Measurements from ENCODE around the gene RALGPS1. TPM values are rescaled to one million over a fixed set of nuclear protein-coding genes. Genes with fewer than 3 reads are reported as not detected.

RALGPS1 gene
- total RNA-seq, 2 donors from 2014 or later = 15.3 to 79.4 TPM

- TF ChIP-seq, protein P1, sequence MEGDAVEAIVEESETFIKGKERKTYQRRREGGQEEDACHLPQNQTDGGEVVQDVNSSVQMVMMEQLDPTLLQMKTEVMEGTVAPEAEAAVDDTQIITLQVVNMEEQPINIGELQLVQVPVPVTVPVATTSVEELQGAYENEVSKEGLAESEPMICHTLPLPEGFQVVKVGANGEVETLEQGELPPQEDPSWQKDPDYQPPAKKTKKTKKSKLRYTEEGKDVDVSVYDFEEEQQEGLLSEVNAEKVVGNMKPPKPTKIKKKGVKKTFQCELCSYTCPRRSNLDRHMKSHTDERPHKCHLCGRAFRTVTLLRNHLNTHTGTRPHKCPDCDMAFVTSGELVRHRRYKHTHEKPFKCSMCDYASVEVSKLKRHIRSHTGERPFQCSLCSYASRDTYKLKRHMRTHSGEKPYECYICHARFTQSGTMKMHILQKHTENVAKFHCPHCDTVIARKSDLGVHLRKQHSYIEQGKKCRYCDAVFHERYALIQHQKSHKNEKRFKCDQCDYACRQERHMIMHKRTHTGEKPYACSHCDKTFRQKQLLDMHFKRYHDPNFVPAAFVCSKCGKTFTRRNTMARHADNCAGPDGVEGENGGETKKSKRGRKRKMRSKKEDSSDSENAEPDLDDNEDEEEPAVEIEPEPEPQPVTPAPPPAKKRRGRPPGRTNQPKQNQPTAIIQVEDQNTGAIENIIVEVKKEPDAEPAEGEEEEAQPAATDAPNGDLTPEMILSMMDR (IDR thresholded peaks at IDR 0.05) = no peak
- no peak for TF ChIP-seq POLR2A (IDR thresholded peaks at IDR 0.05)
- Histone ChIP-seq H3K36me3 (replicated peaks in 1 of 2; ENCODE audit: insufficient read depth in 1 of 2, low read depth in 2 of 2) (peaks cover 0 to 3% of the 10 kb centered on the region in 2 donors), H3K4me1 (no peaks in the 10 kb centered on the region), H3K27ac (no peak overlapping the region), H3K27me3 (no peaks in the 10 kb centered on the region), H3K9me3 (no peaks in the 10 kb centered on the region), H3K4me3 (no peak overlapping the region)
- intact Hi-C loops (cut with DNase I) = no loop called here
- ATAC-seq (no peak), DNase-seq (no peak)
- 70 to 77% methylated on average over 6 of the region's 6 CpGs for WGBS, 2 donors
These were observed 29.4 kb upstream of the RALGPS1 start for GRCh38 chr9:126885131-126885641.

DNA sequence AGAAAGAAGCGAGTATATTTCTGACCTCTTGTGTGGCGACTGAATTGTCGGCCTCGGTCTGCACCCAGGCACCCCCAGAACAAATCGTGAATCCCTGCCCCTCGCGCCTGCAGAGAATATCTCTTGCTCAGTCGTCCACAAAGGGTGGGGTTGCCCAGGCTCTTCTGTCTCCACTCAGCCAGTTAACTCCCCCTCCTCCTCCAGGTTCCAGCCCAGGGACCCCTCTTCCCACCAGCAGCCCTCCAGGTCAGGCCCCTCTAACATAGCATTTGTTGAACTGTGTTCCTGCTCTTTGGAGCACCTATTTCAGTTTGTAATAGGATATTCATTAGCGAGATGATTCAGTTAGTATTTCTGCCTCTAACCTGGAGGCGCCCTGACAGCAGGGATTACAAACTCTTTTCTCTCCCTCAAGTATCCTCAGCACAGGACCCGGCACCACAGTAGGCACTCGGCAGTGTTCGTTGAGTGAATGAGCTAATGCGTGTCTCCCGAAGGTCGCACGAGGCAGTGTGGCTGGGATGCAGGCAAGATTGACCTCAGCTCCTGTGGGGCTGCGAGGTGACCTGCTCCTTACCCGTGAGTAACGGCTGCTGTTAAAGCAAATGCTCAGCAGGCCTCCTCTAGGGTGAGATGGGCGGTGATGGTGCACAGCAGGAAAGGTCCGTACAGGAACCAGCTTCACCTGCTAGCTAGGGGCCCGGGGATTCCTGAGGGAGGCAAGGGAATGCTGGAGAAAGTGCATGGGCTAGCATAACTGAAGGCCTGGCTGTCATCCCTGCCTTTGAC lies 28.4 kb upstream of the RALGPS1 start:
- H3K4me1 ChIP-seq = no peaks in the 10 kb centered on the region
- H3K27ac ChIP-seq = no peak overlapping the region
- no peak overlapping the region for H3K4me3 ChIP-seq
- no peaks in the 10 kb centered on the region for H3K27me3 ChIP-seq
- TF ChIP-seq, protein P1 (IDR thresholded peaks at IDR 0.05) = no peak
- no peak for TF ChIP-seq POLR2A (IDR thresholded peaks at IDR 0.05)
- H3K36me3 ChIP-seq (replicated peaks in 1 of 2; ENCODE audit: insufficient read depth in 1 of 2, low read depth in 2 of 2) = no peaks in the 10 kb centered on the region
- H3K9me3 ChIP-seq = no peaks in the 10 kb centered on the region
- no peak for ATAC-seq
- intact Hi-C loops (cut with DNase I) = no loop called here
- DNase-seq = no peak
- WGBS, 2 donors = 85 to 92% methylated on average over 23 of the region's 23 CpGs

- DNase-seq = no peak
- TF ChIP-seq, protein P1 (IDR thresholded peaks at IDR 0.05) = no peak
- TF ChIP-seq POLR2A (IDR thresholded peaks at IDR 0.05) = no peak
These were observed 27.7 kb upstream of the RALGPS1 start for GRCh38 chr9:126886897-126887296.

DNA sequence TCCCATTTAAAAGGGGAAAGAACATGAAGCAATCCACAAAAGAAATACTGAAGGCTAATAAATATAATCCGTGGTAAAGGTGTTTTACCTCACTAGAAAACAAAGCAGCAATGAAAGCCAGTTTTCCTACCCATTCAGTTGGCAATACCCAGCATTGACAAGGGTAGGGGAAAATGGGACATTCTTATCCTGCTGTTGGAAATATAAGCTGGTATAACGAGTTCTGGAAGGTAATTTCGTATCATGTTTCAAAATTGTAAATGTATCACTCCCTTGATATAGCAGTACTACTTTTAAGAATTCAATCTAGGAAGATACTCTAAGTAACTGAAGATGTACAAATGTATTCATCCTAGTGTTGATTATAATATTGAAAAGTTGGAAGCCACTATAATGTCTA lies 22.9 kb upstream of the RALGPS1 start:
- intact Hi-C loops (cut with DNase I) = no loop called here
- no peaks in the 10 kb centered on the region for H3K9me3 ChIP-seq
- ATAC-seq = no peak
- 54 to 68% methylated on average over 3 of the region's 3 CpGs for WGBS, 2 donors
- TF ChIP-seq, protein P1 (IDR thresholded peaks at IDR 0.05) = no peak
- no peak for TF ChIP-seq POLR2A (IDR thresholded peaks at IDR 0.05)
- no peaks in the 10 kb centered on the region for H3K27me3 ChIP-seq
- H3K4me1 ChIP-seq = no peaks in the 10 kb centered on the region
- H3K4me3 ChIP-seq = no peak overlapping the region
- DNase-seq = no peak
- no peaks in the 10 kb centered on the region for H3K36me3 ChIP-seq (replicated peaks in 1 of 2; ENCODE audit: insufficient read depth in 1 of 2, low read depth in 2 of 2)
- no peak overlapping the region for H3K27ac ChIP-seq

More at GRCh38 chr9:126886897-126887296, 27.7 kb upstream of the RALGPS1 start:
- intact Hi-C loops (cut with DNase I) = no loop called here
- Histone ChIP-seq H3K4me3 (no peak overlapping the region), H3K9me3 (no peaks in the 10 kb centered on the region), H3K27me3 (no peaks in the 10 kb centered on the region), H3K4me1 (no peaks in the 10 kb centered on the region), H3K36me3 (replicated peaks in 1 of 2; ENCODE audit: insufficient read depth in 1 of 2, low read depth in 2 of 2) (no peaks in the 10 kb centered on the region), H3K27ac (no peak overlapping the region)
- WGBS, 2 donors = 89 to 94% methylated on average over 10 of the region's 10 CpGs
- no peak for ATAC-seq

DNA sequence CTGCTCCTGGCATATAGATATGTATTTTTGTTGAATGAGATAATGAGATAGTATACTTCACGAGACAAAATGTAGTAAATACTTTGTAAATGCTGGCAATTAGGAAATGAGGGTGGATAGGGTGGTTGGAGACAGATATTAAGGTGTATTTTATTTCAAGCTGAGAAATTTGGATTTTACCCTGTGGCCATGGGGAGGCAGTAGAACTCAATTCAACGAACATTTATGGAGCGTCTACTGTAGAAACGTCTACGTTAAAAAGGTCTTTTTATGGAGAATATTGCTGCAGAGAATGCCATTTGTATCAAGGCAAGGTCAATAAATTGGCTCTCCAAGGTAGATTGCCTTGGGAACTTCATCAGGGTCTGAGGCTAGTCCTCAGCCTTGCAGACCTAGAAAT lies 21.5 kb upstream of the RALGPS1 start:
- intact Hi-C loops (cut with DNase I) = no loop called here
- no peak for TF ChIP-seq POLR2A (IDR thresholded peaks at IDR 0.05)
- TF ChIP-seq, protein P1 (IDR thresholded peaks at IDR 0.05) = peak in 6 of 7 experiments; percentile 14 to 49 (median 39)
- H3K4me1 ChIP-seq = no peaks in the 10 kb centered on the region
- H3K27ac ChIP-seq = no peak overlapping the region
- H3K4me3 ChIP-seq = no peak overlapping the region
- ATAC-seq (no peak), DNase-seq (no peak)
- no peaks in the 10 kb centered on the region for H3K36me3 ChIP-seq (replicated peaks in 1 of 2; ENCODE audit: insufficient read depth in 1 of 2, low read depth in 2 of 2)
- no peaks in the 10 kb centered on the region for H3K9me3 ChIP-seq
- no peaks in the 10 kb centered on the region for H3K27me3 ChIP-seq
- 16 to 20% methylated on average over 5 of the region's 5 CpGs for WGBS, 2 donors
